Measurements from ENCODE around the gene PRPF40B. TPM values are rescaled to one million over a fixed set of nuclear protein-coding genes. Genes with fewer than 3 reads are reported as not detected.

PRPF40B gene
- total and polyA plus RNA-seq, 2 of the 13 experiments (the other 11 are each of a cell fraction or from before 2014, with no cell fraction given), result 5.0 to 7.8 TPM

DNA sequence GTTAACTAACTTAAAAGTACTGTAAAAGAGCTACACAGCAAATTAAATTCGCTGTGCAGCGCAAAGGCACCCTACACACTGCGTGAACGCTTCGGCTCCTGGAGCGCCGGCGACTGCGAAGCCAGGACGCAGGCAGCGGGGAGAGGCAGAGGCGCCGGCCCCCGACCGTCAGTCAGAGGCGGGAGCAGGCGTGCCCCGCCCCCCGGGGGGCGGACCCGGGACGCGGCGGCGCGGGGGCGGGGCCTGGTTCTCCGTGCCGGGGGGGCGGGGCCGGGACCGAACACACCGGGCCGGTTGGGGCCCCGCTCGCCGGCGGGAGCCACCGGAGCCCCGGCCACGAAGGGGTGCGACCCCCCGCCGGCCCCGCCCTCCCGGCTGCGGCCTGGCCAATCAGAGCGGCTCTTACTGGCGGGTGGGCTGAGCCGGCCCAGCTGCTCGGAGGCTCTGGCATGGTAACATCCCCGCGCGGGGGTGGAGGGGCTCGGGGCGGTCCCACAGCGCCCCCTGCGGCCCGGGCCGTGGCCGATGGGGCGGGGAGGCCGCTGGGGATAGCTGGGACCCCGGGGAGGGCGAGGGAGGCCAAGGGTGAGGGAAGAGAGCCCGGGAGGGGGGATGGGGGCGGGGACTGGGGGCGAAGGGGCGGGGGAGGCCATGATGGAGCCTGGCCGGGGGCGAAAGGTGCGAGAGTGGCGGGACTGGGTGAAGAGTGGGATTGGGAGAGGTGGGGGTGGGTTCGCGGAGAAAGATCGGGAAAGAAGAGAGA, at the start of gene PRPF40B (continued):
- TF ChIP-seq DNMT3B (CRISPR knock-in tag; conservative IDR thresholded peaks at IDR 0.05) (no peak; the same call in 1 of the 2 replicates), ZBTB34 (CRISPR knock-in tag; IDR thresholded peaks at IDR 0.05) (0 out of 2 replicates have a peak, but pooled peaks have one; percentile 65), ZNF839 (CRISPR knock-in tag; IDR thresholded peaks at IDR 0.05; ENCODE audit: borderline replicate concordance) (no peak), ZNF460 (CRISPR knock-in tag; IDR thresholded peaks at IDR 0.05; ENCODE audit: borderline replicate concordance) (no peak), SMARCC2 (IDR thresholded peaks at IDR 0.05) (no peak), PHF8 (CRISPR knock-in tag; IDR thresholded peaks at IDR 0.05) (peak; percentile 67; the same call in 1 of the 2 replicates), ZNF234 (CRISPR knock-in tag; conservative IDR thresholded peaks at IDR 0.05) (no peak), HNRNPL (IDR thresholded peaks at IDR 0.05; ENCODE audit: low read depth, low read length) (no peak), HDAC6 (IDR thresholded peaks at IDR 0.05; ENCODE audit: low read depth, low read length) (no peak), TFDP1 (CRISPR knock-in tag; IDR thresholded peaks at IDR 0.05; ENCODE audit: borderline replicate concordance) (peak; percentile 45; the same call in 1 of the 2 replicates), ATRX (CRISPR knock-in tag; IDR thresholded peaks at IDR 0.05; ENCODE audit: borderline replicate concordance) (no peak), MLLT10 (CRISPR knock-in tag; IDR thresholded peaks at IDR 0.05) (no peak), ZNF3 (CRISPR knock-in tag; IDR thresholded peaks at IDR 0.05) (no peak), SMC3 (IDR thresholded peaks at IDR 0.05; ENCODE audit: low read length) (no peak), ZNF580 (CRISPR knock-in tag; IDR thresholded peaks at IDR 0.05; ENCODE audit: borderline replicate concordance, low read depth) (0 out of 2 replicates have a peak, but pooled peaks have one; percentile 68), ZNF607 (CRISPR knock-in tag; IDR thresholded peaks at IDR 0.05; ENCODE audit: borderline replicate concordance) (0 out of 2 replicates have a peak, but pooled peaks have one; percentile 74), SP5 (CRISPR knock-in tag; IDR thresholded peaks at IDR 0.05; ENCODE audit: borderline replicate concordance, low read depth) (peak; percentile 76; the same call in 1 of the 2 replicates)
- TF ChIP-seq, protein P1, sequence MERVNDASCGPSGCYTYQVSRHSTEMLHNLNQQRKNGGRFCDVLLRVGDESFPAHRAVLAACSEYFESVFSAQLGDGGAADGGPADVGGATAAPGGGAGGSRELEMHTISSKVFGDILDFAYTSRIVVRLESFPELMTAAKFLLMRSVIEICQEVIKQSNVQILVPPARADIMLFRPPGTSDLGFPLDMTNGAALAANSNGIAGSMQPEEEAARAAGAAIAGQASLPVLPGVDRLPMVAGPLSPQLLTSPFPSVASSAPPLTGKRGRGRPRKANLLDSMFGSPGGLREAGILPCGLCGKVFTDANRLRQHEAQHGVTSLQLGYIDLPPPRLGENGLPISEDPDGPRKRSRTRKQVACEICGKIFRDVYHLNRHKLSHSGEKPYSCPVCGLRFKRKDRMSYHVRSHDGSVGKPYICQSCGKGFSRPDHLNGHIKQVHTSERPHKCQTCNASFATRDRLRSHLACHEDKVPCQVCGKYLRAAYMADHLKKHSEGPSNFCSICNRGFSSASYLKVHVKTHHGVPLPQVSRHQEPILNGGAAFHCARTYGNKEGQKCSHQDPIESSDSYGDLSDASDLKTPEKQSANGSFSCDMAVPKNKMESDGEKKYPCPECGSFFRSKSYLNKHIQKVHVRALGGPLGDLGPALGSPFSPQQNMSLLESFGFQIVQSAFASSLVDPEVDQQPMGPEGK (CRISPR knock-in tag; IDR thresholded peaks at IDR 0.05), result 0 out of 2 replicates have a peak, but pooled peaks have one; percentile 47
- TF ChIP-seq, protein P2, sequence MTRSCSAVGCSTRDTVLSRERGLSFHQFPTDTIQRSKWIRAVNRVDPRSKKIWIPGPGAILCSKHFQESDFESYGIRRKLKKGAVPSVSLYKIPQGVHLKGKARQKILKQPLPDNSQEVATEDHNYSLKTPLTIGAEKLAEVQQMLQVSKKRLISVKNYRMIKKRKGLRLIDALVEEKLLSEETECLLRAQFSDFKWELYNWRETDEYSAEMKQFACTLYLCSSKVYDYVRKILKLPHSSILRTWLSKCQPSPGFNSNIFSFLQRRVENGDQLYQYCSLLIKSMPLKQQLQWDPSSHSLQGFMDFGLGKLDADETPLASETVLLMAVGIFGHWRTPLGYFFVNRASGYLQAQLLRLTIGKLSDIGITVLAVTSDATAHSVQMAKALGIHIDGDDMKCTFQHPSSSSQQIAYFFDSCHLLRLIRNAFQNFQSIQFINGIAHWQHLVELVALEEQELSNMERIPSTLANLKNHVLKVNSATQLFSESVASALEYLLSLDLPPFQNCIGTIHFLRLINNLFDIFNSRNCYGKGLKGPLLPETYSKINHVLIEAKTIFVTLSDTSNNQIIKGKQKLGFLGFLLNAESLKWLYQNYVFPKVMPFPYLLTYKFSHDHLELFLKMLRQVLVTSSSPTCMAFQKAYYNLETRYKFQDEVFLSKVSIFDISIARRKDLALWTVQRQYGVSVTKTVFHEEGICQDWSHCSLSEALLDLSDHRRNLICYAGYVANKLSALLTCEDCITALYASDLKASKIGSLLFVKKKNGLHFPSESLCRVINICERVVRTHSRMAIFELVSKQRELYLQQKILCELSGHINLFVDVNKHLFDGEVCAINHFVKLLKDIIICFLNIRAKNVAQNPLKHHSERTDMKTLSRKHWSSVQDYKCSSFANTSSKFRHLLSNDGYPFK (CRISPR knock-in tag; IDR thresholded peaks at IDR 0.05; ENCODE audit: borderline replicate concordance), result no peak
- TF ChIP-seq, protein P3, sequence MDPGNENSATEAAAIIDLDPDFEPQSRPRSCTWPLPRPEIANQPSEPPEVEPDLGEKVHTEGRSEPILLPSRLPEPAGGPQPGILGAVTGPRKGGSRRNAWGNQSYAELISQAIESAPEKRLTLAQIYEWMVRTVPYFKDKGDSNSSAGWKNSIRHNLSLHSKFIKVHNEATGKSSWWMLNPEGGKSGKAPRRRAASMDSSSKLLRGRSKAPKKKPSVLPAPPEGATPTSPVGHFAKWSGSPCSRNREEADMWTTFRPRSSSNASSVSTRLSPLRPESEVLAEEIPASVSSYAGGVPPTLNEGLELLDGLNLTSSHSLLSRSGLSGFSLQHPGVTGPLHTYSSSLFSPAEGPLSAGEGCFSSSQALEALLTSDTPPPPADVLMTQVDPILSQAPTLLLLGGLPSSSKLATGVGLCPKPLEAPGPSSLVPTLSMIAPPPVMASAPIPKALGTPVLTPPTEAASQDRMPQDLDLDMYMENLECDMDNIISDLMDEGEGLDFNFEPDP (CRISPR knock-in tag; conservative IDR thresholded peaks at IDR 0.05), result no peak

Data from HepG2 (cell line).